Ovary (tissue), 3 donors: ENCODE measurements around the gene KLHL35.
"Not testable (repeated sequence)": the region's sequence is repeated elsewhere in the genome, so short reads cannot be mapped to it uniquely, and the experiment has no call there.

Experiments used
- CTCF ChIP-seq, 3 donors: fragments of 450-650 bp in 2 of 3; fragments of 200-600 bp in 1 of 3; IDR thresholded peaks; one replicate each; pipeline versions ENCODE4 v1.5.1 to v1.8.0; 2016 to 2022; ENCODE audit warnings: antibody characterized with exemption in 3 of 3, mild to moderate bottlenecking in 1 of 3
- EP300 ChIP-seq: sonication (generic); formaldehyde crosslinking; IDR thresholded peaks from one replicate; pipeline ENCODE4 v1.6.1; 2017; ENCODE audit warnings: antibody characterized with exemption
- POLR2A ChIP-seq: fragments of 450-650 bp; IDR thresholded peaks from one replicate; pipeline ENCODE4 v1.6.1; 2017; ENCODE audit warnings: antibody characterized with exemption, mild to moderate bottlenecking, moderate library complexity
- donor health status: DM: no; HTN: no; CAD: no.

GRCh38 chr11:75413146-75413545, 19.9 kb downstream of the KLHL35 start:
- not testable (repeated sequence) for TF ChIP-seq CTCF (IDR thresholded peaks at IDR 0.05); POLR2A; EP300
